Nephron progenitor cell (in vitro differentiated cells): ENCODE data around the gene OPRM1.
A peak's percentile ranks its signal among the peaks of the same experiment; 100 is the strongest.
"Not testable (repeated sequence)": the region's sequence is repeated elsewhere in the genome, so short reads cannot be mapped to it uniquely, and the experiment has no call there.

ENCODE experiments used
- DNase-seq: peaks from one replicate; pipeline ENCODE4 v3.0.0; 2021
- H3K27ac Mint-ChIP-seq: 2 replicates; pipeline ENCODE4 v1.8.0; 2021; ENCODE audit warnings: mild to moderate bottlenecking, moderate library complexity, mixed read lengths
- H3K27me3 Mint-ChIP-seq: 2 replicates; pipeline ENCODE4 v1.8.0; 2021; ENCODE audit warnings: mild to moderate bottlenecking, low read depth, mixed read lengths; ENCODE audit not compliant: poor library complexity
- H3K36me3 Mint-ChIP-seq: 2 replicates; pipeline ENCODE4 v1.8.0; 2021; ENCODE audit warnings: low read depth, mixed read lengths
- H3K4me1 Mint-ChIP-seq: 2 replicates; pipeline ENCODE4 v1.8.0; 2021; ENCODE audit warnings: mixed read lengths
- H3K4me3 Mint-ChIP-seq: 2 replicates; pipeline ENCODE4 v1.8.0; 2021; ENCODE audit warnings: mild to moderate bottlenecking, moderate library complexity, mixed read lengths
- H3K9me3 Mint-ChIP-seq: 2 replicates; pipeline ENCODE4 v1.8.0; 2021; ENCODE audit warnings: mild to moderate bottlenecking, moderate library complexity, mixed read lengths
- CTCF ChIP-seq: fragments of 200-600 bp; sonication (generic); IDR thresholded peaks from 2 replicates; pipeline ENCODE4 v1.5.0; 2021; ENCODE audit warnings: antibody characterized with exemption

OPRM1 gene

GRCh38 chr6:154165478-154165877 lies 126.4 kb downstream of the OPRM1 start:
- Mint-ChIP-seq H3K4me3 (peak overlapping the region; percentile 20), H3K36me3 (peaks cover 4% of the 10 kb centered on the region), H3K27ac (peak overlapping the region; percentile 55), H3K27me3 (no peaks in the 10 kb centered on the region), H3K9me3 (peaks cover 17% of the 10 kb centered on the region), H3K4me1 (peaks cover 29% of the 10 kb centered on the region)
- TF ChIP-seq CTCF = no peak
- no peak for DNase-seq

- no peak overlapping the region for H3K4me3 Mint-ChIP-seq
- H3K4me1 Mint-ChIP-seq = peaks cover 23% of the 10 kb centered on the region
- H3K36me3 Mint-ChIP-seq = peaks cover 4% of the 10 kb centered on the region
- DNase-seq = no peak
- TF ChIP-seq CTCF = no peak
- H3K9me3 Mint-ChIP-seq = peaks cover 19% of the 10 kb centered on the region
- H3K27me3 Mint-ChIP-seq = no peaks in the 10 kb centered on the region
- no peak overlapping the region for H3K27ac Mint-ChIP-seq
These were observed 127.1 kb downstream of the OPRM1 start for GRCh38 chr6:154166140-154166539.

- DNase-seq = no peak
- H3K36me3 Mint-ChIP-seq = peaks cover 4% of the 10 kb centered on the region
- no peak for TF ChIP-seq CTCF
- peaks cover 23% of the 10 kb centered on the region for H3K4me1 Mint-ChIP-seq
- no peak overlapping the region for H3K27ac Mint-ChIP-seq
- H3K27me3 Mint-ChIP-seq = no peaks in the 10 kb centered on the region
- H3K9me3 Mint-ChIP-seq = peaks cover 20% of the 10 kb centered on the region
- H3K4me3 Mint-ChIP-seq = no peak overlapping the region
These were observed 128.1 kb downstream of the OPRM1 start for GRCh38 chr6:154167126-154167525.

- no peaks in the 10 kb centered on the region for H3K27me3 Mint-ChIP-seq
- no peak for DNase-seq
- TF ChIP-seq CTCF = no peak
These were observed 130.3 kb downstream of the OPRM1 start for GRCh38 chr6:154169193-154169847.

GRCh38 chr6:154170106-154170505 lies 131.1 kb downstream of the OPRM1 start:
- no peak for TF ChIP-seq CTCF
- H3K36me3 Mint-ChIP-seq = peaks cover 15% of the 10 kb centered on the region
- no peaks in the 10 kb centered on the region for H3K27me3 Mint-ChIP-seq
- no peak for DNase-seq
- H3K27ac Mint-ChIP-seq = no peak overlapping the region
- no peak overlapping the region for H3K4me3 Mint-ChIP-seq
- peaks cover 20% of the 10 kb centered on the region for H3K4me1 Mint-ChIP-seq
- peaks cover 44% of the 10 kb centered on the region for H3K9me3 Mint-ChIP-seq

More at GRCh38 chr6:154169193-154169847, 130.3 kb downstream of the OPRM1 start:
- Mint-ChIP-seq H3K4me1 (peaks cover 23% of the 10 kb centered on the region), H3K36me3 (peaks cover 15% of the 10 kb centered on the region), H3K9me3 (peaks cover 38% of the 10 kb centered on the region), H3K4me3 (no peak overlapping the region), H3K27ac (no peak overlapping the region)

GRCh38 chr6:154172393-154172792 lies 133.4 kb downstream of the OPRM1 start:
- H3K4me1 Mint-ChIP-seq, H3K4me3 Mint-ChIP-seq, DNase-seq, H3K27me3 Mint-ChIP-seq, H3K27ac Mint-ChIP-seq: not testable (repeated sequence)
- H3K9me3 Mint-ChIP-seq = peaks cover 58% of the 10 kb centered on the region
- H3K36me3 Mint-ChIP-seq = peaks cover 21% of the 10 kb centered on the region
